Calu3 (cell line): ENCODE measurements around the gene MEI1. TPM values are rescaled to one million over a fixed set of nuclear protein-coding genes. Genes with fewer than 3 reads are reported as not detected.

Experiments
- BruUV-seq: library from RNA; stranded (reverse); fragments of 400-500 nt; replicated peaks from 2 replicates; lab custom pipeline; 2021; lab: Mats Ljungman, UMichigan
- CTCF ChIA-PET: fragments of 300-600 bp; sonication (Branson Sonifier 250); formaldehyde crosslinking; loops from one replicate; lab custom pipeline; 2022; ENCODE audit warnings: antibody characterized with exemption; lab: Charles Lee
- DNase-seq: peaks from one replicate; pipeline ENCODE4 v3.0.0; 2022
- H3K27ac Mint-ChIP-seq: one replicate; pipeline ENCODE4 v1.8.0; 2022; ENCODE audit warnings: mixed read lengths; ENCODE audit not compliant: unreplicated experiment
- H3K27me3 Mint-ChIP-seq: one replicate; pipeline ENCODE4 v1.8.0; 2022; ENCODE audit warnings: mixed read lengths; ENCODE audit not compliant: unreplicated experiment
- H3K36me3 Mint-ChIP-seq: one replicate; pipeline ENCODE4 v1.8.0; 2022; ENCODE audit warnings: mild to moderate bottlenecking, moderate library complexity, mixed read lengths; ENCODE audit not compliant: insufficient read depth, unreplicated experiment
- H3K4me1 Mint-ChIP-seq: one replicate; pipeline ENCODE4 v1.8.0; 2022; ENCODE audit warnings: mild to moderate bottlenecking, low read depth, mixed read lengths; ENCODE audit not compliant: unreplicated experiment
- H3K4me3 Mint-ChIP-seq: one replicate; pipeline ENCODE4 v1.8.0; 2022; ENCODE audit warnings: mild to moderate bottlenecking, low read depth, moderate library complexity, mixed read lengths; ENCODE audit not compliant: unreplicated experiment
- H3K9me3 Mint-ChIP-seq: one replicate; pipeline ENCODE4 v1.8.0; 2022; ENCODE audit warnings: low read depth, mixed read lengths; ENCODE audit not compliant: unreplicated experiment
- intact Hi-C: fragments of 100-400 bp; cut with micrococcal nuclease; formaldehyde crosslinking; loops from one replicate; pipeline ENCODE4 v1.10.0; 2022; ENCODE audit not compliant: unreplicated experiment
- total RNA-seq: library from RNA; stranded (reverse); gene quantifications from 2 replicates; pipeline ENCODE4 v1.2.3, GENCODE V29; 2022
- TF ChIP-seq, protein P1 (sequence below): fragments of 200-600 bp; IDR thresholded peaks from one replicate; pipeline ENCODE4 v1.8.0; 2022; ENCODE audit warnings: antibody characterized with exemption; ENCODE audit not compliant: unreplicated experiment

Gene MEI1
- total RNA-seq, 1 experiment from 2014 or later, result 0.68 TPM

GRCh38 chr22:41800348-41801146 is 101.2 kb downstream of the MEI1 start, which contains the start of gene CCDC134:
Gene CCDC134 (plus strand): TSS chr22:41800679. CDS start chr22:41808891, 8,212 bp downstream.
- peaks cover 15% of the 10 kb centered on the region for H3K36me3 Mint-ChIP-seq
- H3K27me3 Mint-ChIP-seq, result no peaks in the 10 kb centered on the region
- peak within 1 kb of the TSS; percentile 80 for H3K4me3 Mint-ChIP-seq
- peaks cover 11% of the 10 kb centered on the region for H3K4me1 Mint-ChIP-seq
- CTCF ChIA-PET, result interaction anchor here (0.5 to 3.1 kb wide), 14 partner anchors 9 to 180 kb away, joined by 3 to 23 read pairs (median 5); partner anchors contain the start of genes CENPM and SREBF2
- H3K27ac Mint-ChIP-seq, result peak within 1 kb of the TSS; percentile 37
- H3K9me3 Mint-ChIP-seq, result no peaks in the 10 kb centered on the region
- TF ChIP-seq, protein P1, sequence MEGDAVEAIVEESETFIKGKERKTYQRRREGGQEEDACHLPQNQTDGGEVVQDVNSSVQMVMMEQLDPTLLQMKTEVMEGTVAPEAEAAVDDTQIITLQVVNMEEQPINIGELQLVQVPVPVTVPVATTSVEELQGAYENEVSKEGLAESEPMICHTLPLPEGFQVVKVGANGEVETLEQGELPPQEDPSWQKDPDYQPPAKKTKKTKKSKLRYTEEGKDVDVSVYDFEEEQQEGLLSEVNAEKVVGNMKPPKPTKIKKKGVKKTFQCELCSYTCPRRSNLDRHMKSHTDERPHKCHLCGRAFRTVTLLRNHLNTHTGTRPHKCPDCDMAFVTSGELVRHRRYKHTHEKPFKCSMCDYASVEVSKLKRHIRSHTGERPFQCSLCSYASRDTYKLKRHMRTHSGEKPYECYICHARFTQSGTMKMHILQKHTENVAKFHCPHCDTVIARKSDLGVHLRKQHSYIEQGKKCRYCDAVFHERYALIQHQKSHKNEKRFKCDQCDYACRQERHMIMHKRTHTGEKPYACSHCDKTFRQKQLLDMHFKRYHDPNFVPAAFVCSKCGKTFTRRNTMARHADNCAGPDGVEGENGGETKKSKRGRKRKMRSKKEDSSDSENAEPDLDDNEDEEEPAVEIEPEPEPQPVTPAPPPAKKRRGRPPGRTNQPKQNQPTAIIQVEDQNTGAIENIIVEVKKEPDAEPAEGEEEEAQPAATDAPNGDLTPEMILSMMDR, result no peak
- peak; percentile 91 for DNase-seq
- BruUV-seq, result TSS peak; percentile 71
- intact Hi-C loops, result no loop called here

DNA sequence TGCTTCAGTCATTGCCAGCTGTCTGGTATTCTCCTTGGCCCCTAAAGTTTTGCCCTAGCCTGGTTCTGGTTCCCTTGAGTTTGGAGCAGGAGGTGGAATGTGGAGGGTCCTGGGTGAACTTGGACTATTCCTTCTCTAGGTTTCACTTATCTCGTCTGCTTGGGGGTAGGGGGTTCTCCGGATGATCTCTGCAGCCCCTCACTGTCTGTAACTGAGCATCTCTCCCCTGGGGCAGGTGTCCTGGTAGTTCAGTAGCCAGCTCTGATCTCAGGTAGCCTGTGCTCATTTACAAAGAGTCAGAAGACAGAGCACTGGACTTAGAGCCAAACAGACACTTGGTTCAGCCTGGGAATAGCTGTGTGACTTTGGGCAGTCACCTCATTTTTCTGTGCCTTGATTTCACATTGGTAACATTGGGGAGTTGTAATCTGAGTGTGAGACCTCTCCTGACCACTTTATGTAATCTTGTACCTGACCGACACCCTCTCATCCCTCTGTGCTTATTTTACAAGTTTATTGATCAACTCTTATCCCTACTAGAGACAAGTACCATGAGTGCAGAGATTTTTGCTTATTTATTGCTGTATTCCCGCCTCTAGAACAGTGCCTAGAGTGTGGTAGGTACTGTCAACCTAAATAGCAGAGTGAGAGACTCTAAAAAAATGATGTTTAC is 102.0 kb downstream of the MEI1 start:
- H3K36me3 Mint-ChIP-seq, result peaks cover 15% of the 10 kb centered on the region
- H3K9me3 Mint-ChIP-seq, result no peaks in the 10 kb centered on the region
- TF ChIP-seq, protein P1, result no peak
- no peak for DNase-seq
- H3K4me1 Mint-ChIP-seq, result peaks cover 11% of the 10 kb centered on the region
- no TSS peak for BruUV-seq
- intact Hi-C loops, result no loop called here
- peak overlapping the region; percentile 80 for H3K4me3 Mint-ChIP-seq
- peak overlapping the region; percentile 37 for H3K27ac Mint-ChIP-seq
- H3K27me3 Mint-ChIP-seq, result no peaks in the 10 kb centered on the region
- CTCF ChIA-PET, result interaction anchor here (0.6 to 3.1 kb wide), 9 partner anchors 9 to 146 kb away, joined by 3 to 23 read pairs (median 5); partner anchors contain the start of genes CENPM and SREBF2

DNA sequence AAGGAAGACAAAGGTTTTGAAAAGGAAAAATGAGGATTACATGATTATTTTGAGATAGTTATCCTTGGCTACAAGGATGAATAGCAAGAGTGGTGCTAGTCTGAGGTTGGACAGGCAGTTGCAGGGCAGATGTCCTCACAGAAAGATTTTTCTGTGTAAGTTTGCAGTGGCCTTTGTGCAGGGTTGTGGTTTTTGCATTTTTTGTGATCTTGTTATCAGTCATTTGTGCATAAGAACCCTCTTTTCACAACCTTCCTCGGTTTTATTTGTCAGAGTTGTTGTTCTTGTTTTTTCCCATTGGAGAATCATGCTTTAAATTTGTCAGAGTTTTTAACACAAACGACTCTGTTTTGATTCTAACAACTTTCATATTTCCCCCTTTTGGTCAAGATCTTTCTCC is 102.6 kb downstream of the MEI1 start:
- Mint-ChIP-seq H3K27ac (peak overlapping the region; percentile 37), H3K4me1 (peaks cover 11% of the 10 kb centered on the region), H3K4me3 (peak overlapping the region; percentile 80), H3K27me3 (no peaks in the 10 kb centered on the region), H3K36me3 (peaks cover 15% of the 10 kb centered on the region), H3K9me3 (no peaks in the 10 kb centered on the region)
- CTCF ChIA-PET, result interaction anchor here (2.1 to 3.1 kb wide), 2 partner anchors 55 to 105 kb away, joined by 18 to 23 read pairs; no protein-coding TSS in a partner anchor
- TF ChIP-seq, protein P1, result no peak
- DNase-seq, result no peak
- BruUV-seq, result no TSS peak
- intact Hi-C loops, result no loop called here

- BruUV-seq, result no TSS peak
- Mint-ChIP-seq H3K4me1 (peaks cover 11% of the 10 kb centered on the region), H3K4me3 (no peak overlapping the region), H3K9me3 (no peaks in the 10 kb centered on the region), H3K27me3 (no peaks in the 10 kb centered on the region), H3K27ac (no peak overlapping the region), H3K36me3 (peaks cover 8% of the 10 kb centered on the region)
- TF ChIP-seq, protein P1, result no peak
- CTCF ChIA-PET, result no interaction called here
- no peak for DNase-seq
- intact Hi-C loops, result no loop called here
Observed at GRCh38 chr22:41805639-41806038, 106.3 kb downstream of the MEI1 start.
